Measurements from ENCODE around the gene CHN2.

- no peak for TF ChIP-seq EZH2 (IDR thresholded peaks at IDR 0.05; ENCODE audit: low read depth)
- TF ChIP-seq, protein P1, sequence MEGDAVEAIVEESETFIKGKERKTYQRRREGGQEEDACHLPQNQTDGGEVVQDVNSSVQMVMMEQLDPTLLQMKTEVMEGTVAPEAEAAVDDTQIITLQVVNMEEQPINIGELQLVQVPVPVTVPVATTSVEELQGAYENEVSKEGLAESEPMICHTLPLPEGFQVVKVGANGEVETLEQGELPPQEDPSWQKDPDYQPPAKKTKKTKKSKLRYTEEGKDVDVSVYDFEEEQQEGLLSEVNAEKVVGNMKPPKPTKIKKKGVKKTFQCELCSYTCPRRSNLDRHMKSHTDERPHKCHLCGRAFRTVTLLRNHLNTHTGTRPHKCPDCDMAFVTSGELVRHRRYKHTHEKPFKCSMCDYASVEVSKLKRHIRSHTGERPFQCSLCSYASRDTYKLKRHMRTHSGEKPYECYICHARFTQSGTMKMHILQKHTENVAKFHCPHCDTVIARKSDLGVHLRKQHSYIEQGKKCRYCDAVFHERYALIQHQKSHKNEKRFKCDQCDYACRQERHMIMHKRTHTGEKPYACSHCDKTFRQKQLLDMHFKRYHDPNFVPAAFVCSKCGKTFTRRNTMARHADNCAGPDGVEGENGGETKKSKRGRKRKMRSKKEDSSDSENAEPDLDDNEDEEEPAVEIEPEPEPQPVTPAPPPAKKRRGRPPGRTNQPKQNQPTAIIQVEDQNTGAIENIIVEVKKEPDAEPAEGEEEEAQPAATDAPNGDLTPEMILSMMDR (conservative IDR thresholded peaks at IDR 0.05), result no peak
Measured at GRCh38 chr7:29495653-29496052, 301.1 kb downstream of the CHN2 start.

Data from PC-9 (cell line).